ENCODE measurements around the gene CPA3. TPM values are rescaled to one million over a fixed set of nuclear protein-coding genes. Genes with fewer than 3 reads are reported as not detected.

The CPA3 gene
- total and polyA plus RNA-seq, 4 experiments from 2014 or later, result not detected

GRCh38 chr3:148845756-148846395, 19.2 kb upstream of the CPA3 start:
- no peaks in the 10 kb centered on the region for H3K36me3 Mint-ChIP-seq
- H3K27ac Mint-ChIP-seq, result no peak overlapping the region
- Histone ChIP-seq H3K4me3 (ENCODE audit: low read length in 2 of 2) (no peak overlapping the region), H3K4me1 (ENCODE audit: insufficient read depth, low read length) (no peaks in the 10 kb centered on the region), H3K27me3 (ENCODE audit: insufficient read depth, low read length) (no peaks in the 10 kb centered on the region), H3K36me3 (ENCODE audit: insufficient read depth, low read length) (no peaks in the 10 kb centered on the region), H3K9me3 (ENCODE audit: control insufficient read depth in 1 of 2, low read length in 2 of 2) (no peaks in the 10 kb centered on the region), H3K27ac (ENCODE audit: low read depth, low read length) (no peak overlapping the region)
- no peak overlapping the region for H3K4me3 Mint-ChIP-seq
- ChIA-PET CTCF (ENCODE audit: partially characterized antibody) (interaction anchor here (0.8 to 1.0 kb wide), 2 partner anchors 14 to 16 kb away, joined by 4 read pairs; no protein-coding TSS in a partner anchor), POLR2A (ENCODE audit: partially characterized antibody) (no interaction called here)
- H3K9me3 Mint-ChIP-seq, result no peaks in the 10 kb centered on the region
- peaks cover 1 to 2% of the 10 kb centered on the region in 2 donors for H3K27me3 Mint-ChIP-seq
- intact Hi-C loops (cut with micrococcal nuclease), result no loop called here
- no peak for DNase-seq
- H3K4me1 Mint-ChIP-seq, result no peaks in the 10 kb centered on the region

GRCh38 chr3:148847351-148847750, 17.7 kb upstream of the CPA3 start:
- no peaks in the 10 kb centered on the region for H3K36me3 ChIP-seq (ENCODE audit: insufficient read depth, low read length)
- Mint-ChIP-seq H3K27me3 (peaks cover 0 to 1% of the 10 kb centered on the region in 2 donors), H3K4me3 (no peak overlapping the region), H3K27ac (no peak overlapping the region), H3K36me3 (no peaks in the 10 kb centered on the region), H3K9me3 (no peaks in the 10 kb centered on the region), H3K4me1 (no peaks in the 10 kb centered on the region)
- intact Hi-C loops (cut with micrococcal nuclease), result no loop called here
- ChIA-PET CTCF (ENCODE audit: partially characterized antibody) (interaction anchor here (1.0 kb wide), 1 partner anchor 13 kb away, joined by 4 read pairs; no protein-coding TSS in a partner anchor), POLR2A (ENCODE audit: partially characterized antibody) (no interaction called here)
- H3K9me3 ChIP-seq (ENCODE audit: control insufficient read depth in 1 of 2, low read length in 2 of 2), result no peaks in the 10 kb centered on the region
- no peak overlapping the region for H3K27ac ChIP-seq (ENCODE audit: low read depth, low read length)
- no peak for DNase-seq
- no peak overlapping the region for H3K4me3 ChIP-seq (ENCODE audit: low read length in 2 of 2)
- H3K27me3 ChIP-seq (ENCODE audit: insufficient read depth, low read length), result no peaks in the 10 kb centered on the region
- H3K4me1 ChIP-seq (ENCODE audit: insufficient read depth, low read length), result no peaks in the 10 kb centered on the region

GRCh38 chr3:148848410-148848809, 16.7 kb upstream of the CPA3 start:
- Histone ChIP-seq H3K27ac (ENCODE audit: low read depth, low read length) (no peak overlapping the region), H3K36me3 (ENCODE audit: insufficient read depth, low read length) (no peaks in the 10 kb centered on the region), H3K4me3 (ENCODE audit: low read length in 2 of 2) (no peak overlapping the region), H3K4me1 (ENCODE audit: insufficient read depth, low read length) (no peaks in the 10 kb centered on the region), H3K9me3 (ENCODE audit: control insufficient read depth in 1 of 2, low read length in 2 of 2) (no peaks in the 10 kb centered on the region), H3K27me3 (ENCODE audit: insufficient read depth, low read length) (no peaks in the 10 kb centered on the region)
- H3K36me3 Mint-ChIP-seq, result no peaks in the 10 kb centered on the region
- no peaks in the 10 kb centered on the region for H3K4me1 Mint-ChIP-seq
- peaks cover 0 to 1% of the 10 kb centered on the region in 2 donors for H3K27me3 Mint-ChIP-seq
- intact Hi-C loops (cut with micrococcal nuclease), result no loop called here
- no peak overlapping the region for H3K27ac Mint-ChIP-seq
- ChIA-PET POLR2A (ENCODE audit: partially characterized antibody) (no interaction called here), CTCF (ENCODE audit: partially characterized antibody) (no interaction called here)
- DNase-seq, result no peak
- no peak overlapping the region for H3K4me3 Mint-ChIP-seq
- no peaks in the 10 kb centered on the region for H3K9me3 Mint-ChIP-seq

- CTCF ChIA-PET (ENCODE audit: partially characterized antibody), result interaction anchor here (1.5 kb wide), 1 partner anchor 10 kb away, joined by 8 read pairs; no protein-coding TSS in a partner anchor
- H3K36me3 Mint-ChIP-seq, result no peaks in the 10 kb centered on the region
- Histone ChIP-seq H3K27me3 (ENCODE audit: insufficient read depth, low read length) (no peaks in the 10 kb centered on the region), H3K27ac (ENCODE audit: low read depth, low read length) (no peak overlapping the region), H3K9me3 (ENCODE audit: control insufficient read depth in 1 of 2, low read length in 2 of 2) (no peaks in the 10 kb centered on the region), H3K4me1 (ENCODE audit: insufficient read depth, low read length) (no peaks in the 10 kb centered on the region), H3K36me3 (ENCODE audit: insufficient read depth, low read length) (no peaks in the 10 kb centered on the region), H3K4me3 (ENCODE audit: low read length in 2 of 2) (no peak overlapping the region)
- H3K27me3 Mint-ChIP-seq, result peaks cover 0 to 4% of the 10 kb centered on the region in 2 donors
- POLR2A ChIA-PET (ENCODE audit: partially characterized antibody), result no interaction called here
- no peak overlapping the region for H3K27ac Mint-ChIP-seq
- H3K9me3 Mint-ChIP-seq, result no peaks in the 10 kb centered on the region
- H3K4me1 Mint-ChIP-seq, result no peaks in the 10 kb centered on the region
- intact Hi-C loops (cut with micrococcal nuclease), result no loop called here
- DNase-seq, result no peak
- no peak overlapping the region for H3K4me3 Mint-ChIP-seq
Measured at GRCh38 chr3:148852271-148852992, 12.7 kb upstream of the CPA3 start.

GRCh38 chr3:148853076-148853475, 12.0 kb upstream of the CPA3 start:
- Histone ChIP-seq H3K27me3 (ENCODE audit: insufficient read depth, low read length) (no peaks in the 10 kb centered on the region), H3K4me1 (ENCODE audit: insufficient read depth, low read length) (no peaks in the 10 kb centered on the region), H3K27ac (ENCODE audit: low read depth, low read length) (no peak overlapping the region), H3K4me3 (ENCODE audit: low read length in 2 of 2) (no peak overlapping the region), H3K9me3 (ENCODE audit: control insufficient read depth in 1 of 2, low read length in 2 of 2) (no peaks in the 10 kb centered on the region), H3K36me3 (ENCODE audit: insufficient read depth, low read length) (no peaks in the 10 kb centered on the region)
- H3K27ac Mint-ChIP-seq, result no peak overlapping the region
- H3K9me3 Mint-ChIP-seq, result no peaks in the 10 kb centered on the region
- no peaks in the 10 kb centered on the region for H3K36me3 Mint-ChIP-seq
- no peaks in the 10 kb centered on the region for H3K4me1 Mint-ChIP-seq
- POLR2A ChIA-PET (ENCODE audit: partially characterized antibody), result no interaction called here
- H3K27me3 Mint-ChIP-seq, result peaks cover 0 to 4% of the 10 kb centered on the region in 2 donors
- intact Hi-C loops (cut with micrococcal nuclease), result no loop called here
- no peak overlapping the region for H3K4me3 Mint-ChIP-seq
- no peak for DNase-seq
- CTCF ChIA-PET (ENCODE audit: partially characterized antibody), result interaction anchor here (1.5 kb wide), 1 partner anchor 10 kb away, joined by 8 read pairs; no protein-coding TSS in a partner anchor

DNA sequence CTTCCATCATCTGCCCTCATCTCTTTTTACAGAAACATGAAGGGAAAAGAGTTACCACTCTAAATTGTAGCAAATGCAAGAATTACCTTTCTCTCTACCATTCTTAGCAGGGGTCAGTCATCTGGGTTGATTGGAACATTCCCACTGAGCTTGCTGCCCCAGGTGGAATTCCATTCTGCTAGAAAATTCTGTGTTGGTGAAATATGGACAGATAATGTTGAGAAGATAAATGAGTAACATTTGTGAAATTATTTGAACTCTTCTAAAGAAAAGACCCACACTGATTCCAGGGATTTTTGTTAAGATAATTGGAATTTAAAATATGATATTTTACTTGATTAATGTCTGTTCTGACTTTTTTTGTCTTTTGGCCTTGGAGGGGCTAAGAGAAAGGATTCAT, 11.0 kb upstream of the CPA3 start:
- CTCF ChIA-PET (ENCODE audit: partially characterized antibody), result interaction anchor here (1.5 kb wide), 1 partner anchor 9 kb away, joined by 8 read pairs; no protein-coding TSS in a partner anchor
- Mint-ChIP-seq H3K4me3 (no peak overlapping the region), H3K36me3 (no peaks in the 10 kb centered on the region), H3K9me3 (no peaks in the 10 kb centered on the region), H3K4me1 (no peaks in the 10 kb centered on the region), H3K27ac (no peak overlapping the region), H3K27me3 (peaks cover 0 to 4% of the 10 kb centered on the region in 2 donors)
- Histone ChIP-seq H3K4me1 (ENCODE audit: insufficient read depth, low read length) (no peaks in the 10 kb centered on the region), H3K4me3 (ENCODE audit: low read length in 2 of 2) (no peak overlapping the region), H3K9me3 (ENCODE audit: control insufficient read depth in 1 of 2, low read length in 2 of 2) (no peaks in the 10 kb centered on the region), H3K36me3 (ENCODE audit: insufficient read depth, low read length) (no peaks in the 10 kb centered on the region), H3K27me3 (ENCODE audit: insufficient read depth, low read length) (no peaks in the 10 kb centered on the region), H3K27ac (ENCODE audit: low read depth, low read length) (no peak overlapping the region)
- intact Hi-C loops (cut with micrococcal nuclease), result no loop called here
- POLR2A ChIA-PET (ENCODE audit: partially characterized antibody), result no interaction called here
- no peak for DNase-seq

GRCh38 chr3:148856384-148856783, 8.7 kb upstream of the CPA3 start:
- intact Hi-C loops (cut with micrococcal nuclease), result no loop called here
- H3K36me3 Mint-ChIP-seq, result no peaks in the 10 kb centered on the region

More at GRCh38 chr3:148856384-148856783, 8.7 kb upstream of the CPA3 start:
- Histone ChIP-seq H3K27ac (ENCODE audit: low read depth, low read length) (no peak overlapping the region), H3K4me3 (ENCODE audit: low read length in 2 of 2) (no peak overlapping the region), H3K4me1 (ENCODE audit: insufficient read depth, low read length) (no peaks in the 10 kb centered on the region), H3K36me3 (ENCODE audit: insufficient read depth, low read length) (no peaks in the 10 kb centered on the region), H3K27me3 (ENCODE audit: insufficient read depth, low read length) (no peaks in the 10 kb centered on the region), H3K9me3 (ENCODE audit: control insufficient read depth in 1 of 2, low read length in 2 of 2) (no peaks in the 10 kb centered on the region)
- CTCF ChIA-PET (ENCODE audit: partially characterized antibody), result interaction anchor here (1.9 kb wide), 1 partner anchor 12 kb away, joined by 8 read pairs; no protein-coding TSS in a partner anchor
- Mint-ChIP-seq H3K27ac (no peak overlapping the region), H3K4me3 (no peak overlapping the region), H3K27me3 (peaks cover 0 to 4% of the 10 kb centered on the region in 2 donors), H3K4me1 (no peaks in the 10 kb centered on the region), H3K9me3 (no peaks in the 10 kb centered on the region)
- POLR2A ChIA-PET (ENCODE audit: partially characterized antibody), result no interaction called here
- DNase-seq, result no peak

All from CD4-positive, alpha-beta memory T cell (primary cell).